ENCODE results near the gene KHK. TPM values are rescaled to one million over a fixed set of nuclear protein-coding genes. Genes with fewer than 3 reads are reported as not detected.

KHK gene
- polyA plus RNA-seq, 1 donor (not counting 4 experiments of a cell fraction or from before 2014, with no cell fraction given) = 0.21 TPM

DNA sequence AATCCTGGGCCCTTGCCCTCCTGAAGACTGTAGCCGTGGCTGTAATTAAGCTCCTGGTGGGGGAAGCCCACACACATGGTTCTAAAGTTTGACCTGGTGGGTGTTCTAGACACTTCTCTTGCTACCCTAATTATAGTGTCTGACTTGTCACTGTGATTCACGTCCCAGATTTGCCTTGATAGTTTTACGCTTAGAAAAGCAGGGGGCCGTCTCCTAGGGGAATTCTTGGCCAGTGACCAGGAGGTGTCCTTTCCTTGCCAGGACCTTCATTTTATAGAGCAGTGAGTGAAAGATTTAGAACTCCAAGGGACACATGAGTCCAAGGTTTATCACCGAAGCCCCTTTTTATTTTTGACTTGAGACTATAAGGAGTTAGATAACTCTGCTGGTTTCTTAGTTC is 44.8 kb upstream of the KHK start:
- Histone ChIP-seq H3K27me3 (ENCODE audit: control insufficient read depth, extremely low read depth, insufficient read depth, low read length) (no peaks in the 10 kb centered on the region), H2AFZ (ENCODE audit: control insufficient read depth, low read length) (no peak overlapping the region), H3K4me2 (ENCODE audit: control insufficient read depth, extremely low read depth, insufficient read depth, low read depth, low read length) (no peak overlapping the region), H3K4me3 (ENCODE audit: control insufficient read depth in 2 of 3, extremely low read depth in 1 of 3, insufficient read depth in 2 of 3, low read depth in 1 of 3, low read length in 3 of 3) (no peak overlapping the region), H3K4me1 (ENCODE audit: control insufficient read depth, extremely low read depth, insufficient read depth, low read length) (no peaks in the 10 kb centered on the region), H3K9ac (ENCODE audit: control insufficient read depth, extremely low read depth, insufficient read depth, low read length) (no peak overlapping the region), H3K9me3 (ENCODE audit: control insufficient read depth, low read depth, low read length) (no peaks in the 10 kb centered on the region), H3K27ac (ENCODE audit: control insufficient read depth, insufficient read depth, low read length) (no peak overlapping the region), H4K20me1 (ENCODE audit: control insufficient read depth, extremely low read depth, insufficient read depth, low read length) (peaks cover 2% of the 10 kb centered on the region), H3K79me2 (ENCODE audit: control insufficient read depth, insufficient read depth, low read length) (no peaks in the 10 kb centered on the region), H3K36me3 (ENCODE audit: control insufficient read depth in 2 of 2, extremely low read depth in 1 of 2, insufficient read depth in 2 of 2, low read length in 2 of 2) (peaks cover 40 to 42% of the 10 kb centered on the region in 2 experiments), H3K9me1 (ENCODE audit: control insufficient read depth, extremely low read depth, insufficient read depth, low read length) (no peaks in the 10 kb centered on the region)
- dilution Hi-C loops (cut with MboI; ENCODE audit: extremely low pct_ligation_motif_present, low sequenced_read_pairs) = no loop called here
- FAIRE-seq (no peak), DNase-seq (ENCODE audit: low read depth, low spot score) (no peak)
- TF ChIP-seq EZH2 (IDR thresholded peaks at IDR 0.05; ENCODE audit: low read length) = no peak
- TF ChIP-seq, protein P1, sequence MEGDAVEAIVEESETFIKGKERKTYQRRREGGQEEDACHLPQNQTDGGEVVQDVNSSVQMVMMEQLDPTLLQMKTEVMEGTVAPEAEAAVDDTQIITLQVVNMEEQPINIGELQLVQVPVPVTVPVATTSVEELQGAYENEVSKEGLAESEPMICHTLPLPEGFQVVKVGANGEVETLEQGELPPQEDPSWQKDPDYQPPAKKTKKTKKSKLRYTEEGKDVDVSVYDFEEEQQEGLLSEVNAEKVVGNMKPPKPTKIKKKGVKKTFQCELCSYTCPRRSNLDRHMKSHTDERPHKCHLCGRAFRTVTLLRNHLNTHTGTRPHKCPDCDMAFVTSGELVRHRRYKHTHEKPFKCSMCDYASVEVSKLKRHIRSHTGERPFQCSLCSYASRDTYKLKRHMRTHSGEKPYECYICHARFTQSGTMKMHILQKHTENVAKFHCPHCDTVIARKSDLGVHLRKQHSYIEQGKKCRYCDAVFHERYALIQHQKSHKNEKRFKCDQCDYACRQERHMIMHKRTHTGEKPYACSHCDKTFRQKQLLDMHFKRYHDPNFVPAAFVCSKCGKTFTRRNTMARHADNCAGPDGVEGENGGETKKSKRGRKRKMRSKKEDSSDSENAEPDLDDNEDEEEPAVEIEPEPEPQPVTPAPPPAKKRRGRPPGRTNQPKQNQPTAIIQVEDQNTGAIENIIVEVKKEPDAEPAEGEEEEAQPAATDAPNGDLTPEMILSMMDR (optimal IDR thresholded peaks at IDR 0.05 in 1 of 3, IDR thresholded peaks at IDR 0.05 in 1 of 3, conservative IDR thresholded peaks at IDR 0.05 in 1 of 3; ENCODE audit: extremely low read depth in 1 of 3, insufficient read depth in 2 of 3, low read length in 3 of 3) = no peak

DNA sequence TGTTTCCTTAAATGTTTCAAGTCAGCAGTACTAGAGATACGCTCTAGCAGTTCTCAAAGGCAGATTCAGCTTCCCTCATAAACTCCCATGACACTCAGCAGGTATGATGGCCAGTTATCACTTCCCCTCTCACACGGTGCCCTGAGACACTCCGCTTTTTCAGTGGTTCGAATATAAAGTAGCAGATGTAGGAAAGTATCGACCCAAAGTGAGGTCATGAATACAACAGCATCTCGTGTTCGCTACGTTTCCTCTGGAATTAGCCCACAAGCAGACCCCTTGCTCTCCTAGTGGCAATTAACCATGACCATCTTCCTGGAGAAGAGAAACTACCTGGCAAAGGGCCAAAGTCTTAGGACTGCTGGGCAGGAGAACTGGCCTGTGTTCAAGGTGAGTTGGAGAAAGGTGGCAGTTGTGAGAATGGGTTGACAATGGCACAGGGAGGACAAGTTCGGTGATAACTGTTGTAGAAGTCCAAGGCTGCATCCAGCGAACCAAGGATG is 44.4 kb upstream of the KHK start:
- Histone ChIP-seq H4K20me1 (ENCODE audit: control insufficient read depth, extremely low read depth, insufficient read depth, low read length) (peaks cover 2% of the 10 kb centered on the region), H3K4me3 (ENCODE audit: control insufficient read depth in 2 of 3, extremely low read depth in 1 of 3, insufficient read depth in 2 of 3, low read depth in 1 of 3, low read length in 3 of 3) (no peak overlapping the region), H3K9me3 (ENCODE audit: control insufficient read depth, low read depth, low read length) (no peaks in the 10 kb centered on the region), H3K36me3 (ENCODE audit: control insufficient read depth in 2 of 2, extremely low read depth in 1 of 2, insufficient read depth in 2 of 2, low read length in 2 of 2) (peaks cover 36 to 37% of the 10 kb centered on the region in 2 experiments), H3K4me2 (ENCODE audit: control insufficient read depth, extremely low read depth, insufficient read depth, low read depth, low read length) (no peak overlapping the region), H2AFZ (ENCODE audit: control insufficient read depth, low read length) (no peak overlapping the region), H3K4me1 (ENCODE audit: control insufficient read depth, extremely low read depth, insufficient read depth, low read length) (no peaks in the 10 kb centered on the region), H3K27ac (ENCODE audit: control insufficient read depth, insufficient read depth, low read length) (no peak overlapping the region), H3K27me3 (ENCODE audit: control insufficient read depth, extremely low read depth, insufficient read depth, low read length) (no peaks in the 10 kb centered on the region), H3K9ac (ENCODE audit: control insufficient read depth, extremely low read depth, insufficient read depth, low read length) (no peak overlapping the region), H3K79me2 (ENCODE audit: control insufficient read depth, insufficient read depth, low read length) (no peaks in the 10 kb centered on the region), H3K9me1 (ENCODE audit: control insufficient read depth, extremely low read depth, insufficient read depth, low read length) (no peaks in the 10 kb centered on the region)
- FAIRE-seq = no peak
- DNase-seq (ENCODE audit: low read depth, low spot score) = no peak
- TF ChIP-seq, protein P1 (optimal IDR thresholded peaks at IDR 0.05 in 1 of 3, IDR thresholded peaks at IDR 0.05 in 1 of 3, conservative IDR thresholded peaks at IDR 0.05 in 1 of 3; ENCODE audit: extremely low read depth in 1 of 3, insufficient read depth in 2 of 3, low read length in 3 of 3) = no peak
- no peak for TF ChIP-seq EZH2 (IDR thresholded peaks at IDR 0.05; ENCODE audit: low read length)
- dilution Hi-C loops (cut with MboI; ENCODE audit: extremely low pct_ligation_motif_present, low sequenced_read_pairs) = no loop called here

All from keratinocyte (primary cell).